ENCODE results near the gene PDE4C. TPM values are rescaled to one million over a fixed set of nuclear protein-coding genes. Genes with fewer than 3 reads are reported as not detected.

Gene PDE4C
- total and polyA plus RNA-seq, 9 of the 15 experiments (the other 6 are each of a cell fraction or from before 2014, with no cell fraction given) = 0.04 to 0.91 (median 0.20) TPM; not detected in 1

DNA sequence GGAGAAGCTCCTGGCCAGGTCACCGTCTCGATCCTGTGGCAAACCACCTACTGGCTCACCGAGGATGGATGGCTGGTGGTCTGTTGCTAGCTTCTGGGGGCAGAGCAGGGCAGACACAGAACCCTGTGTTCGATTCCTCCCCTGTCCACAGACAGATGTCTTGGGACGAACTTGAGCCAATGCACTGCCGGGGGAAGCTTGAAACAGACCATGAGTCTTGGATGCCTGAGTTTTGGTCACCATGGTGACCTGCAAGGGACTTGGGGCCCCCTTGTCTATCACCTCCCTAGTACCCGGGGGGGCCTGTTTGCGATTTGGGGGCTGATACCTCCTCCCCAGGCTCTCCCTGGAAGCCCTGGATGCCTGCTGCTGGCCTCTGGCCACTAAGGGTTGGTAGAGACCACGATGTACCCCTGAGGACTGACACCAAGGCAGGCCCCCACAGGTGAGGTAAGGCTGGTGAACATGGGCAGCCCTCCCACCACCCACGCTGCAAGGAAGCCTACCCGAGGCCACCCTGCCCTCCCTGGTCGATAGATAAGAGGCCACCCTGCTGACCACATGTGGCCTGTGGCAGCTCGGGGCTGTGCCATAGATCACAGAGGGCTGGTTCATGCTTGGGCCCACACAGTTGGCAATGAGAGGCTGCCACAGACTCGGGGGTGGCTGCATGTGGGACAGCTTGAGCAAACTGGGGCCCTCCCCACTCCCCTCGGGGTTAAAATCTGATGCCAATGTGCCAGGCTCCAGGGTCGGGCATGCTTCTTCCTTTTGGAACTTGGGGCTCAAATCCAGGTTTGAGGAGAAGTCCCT lies 37.3 kb upstream of the PDE4C start (continued):
- TF ChIP-seq FOXK1 (CRISPR knock-in tag; IDR thresholded peaks at IDR 0.05; ENCODE audit: borderline replicate concordance) = no peak
- no peak for TF ChIP-seq HCFC1 (IDR thresholded peaks at IDR 0.05; ENCODE audit: low read depth, low read length)
- TF ChIP-seq HEY1 (CRISPR knock-in tag; IDR thresholded peaks at IDR 0.05; ENCODE audit: borderline replicate concordance) = no peak
- no peak for TF ChIP-seq ZNF140 (CRISPR knock-in tag; IDR thresholded peaks at IDR 0.05)
- no peak for TF ChIP-seq TOE1 (IDR thresholded peaks at IDR 0.05; ENCODE audit: borderline replicate concordance)
- TF ChIP-seq TOE1 (CRISPR knock-in tag; IDR thresholded peaks at IDR 0.05; ENCODE audit: borderline replicate concordance, low read depth) = no peak
- TF ChIP-seq PTTG1 (tag; IDR thresholded peaks at IDR 0.05; ENCODE audit: low read depth) = no peak
- TF ChIP-seq, protein P1, sequence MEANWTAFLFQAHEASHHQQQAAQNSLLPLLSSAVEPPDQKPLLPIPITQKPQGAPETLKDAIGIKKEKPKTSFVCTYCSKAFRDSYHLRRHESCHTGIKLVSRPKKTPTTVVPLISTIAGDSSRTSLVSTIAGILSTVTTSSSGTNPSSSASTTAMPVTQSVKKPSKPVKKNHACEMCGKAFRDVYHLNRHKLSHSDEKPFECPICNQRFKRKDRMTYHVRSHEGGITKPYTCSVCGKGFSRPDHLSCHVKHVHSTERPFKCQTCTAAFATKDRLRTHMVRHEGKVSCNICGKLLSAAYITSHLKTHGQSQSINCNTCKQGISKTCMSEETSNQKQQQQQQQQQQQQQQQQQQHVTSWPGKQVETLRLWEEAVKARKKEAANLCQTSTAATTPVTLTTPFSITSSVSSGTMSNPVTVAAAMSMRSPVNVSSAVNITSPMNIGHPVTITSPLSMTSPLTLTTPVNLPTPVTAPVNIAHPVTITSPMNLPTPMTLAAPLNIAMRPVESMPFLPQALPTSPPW (CRISPR knock-in tag; IDR thresholded peaks at IDR 0.05) = peak; percentile 41; the same call in 1 of the 2 replicates
- no peak for TF ChIP-seq SRSF7 (optimal IDR thresholded peaks at IDR 0.05; ENCODE audit: low read depth, low read length)
- no peak for TF ChIP-seq SMAD2 (IDR thresholded peaks at IDR 0.05; ENCODE audit: low read depth, low read length)
- peak; percentile 40; the same call in 1 of the 2 replicates for TF ChIP-seq FOSL1 (tag; conservative IDR thresholded peaks at IDR 0.05)
- TF ChIP-seq, protein P2, sequence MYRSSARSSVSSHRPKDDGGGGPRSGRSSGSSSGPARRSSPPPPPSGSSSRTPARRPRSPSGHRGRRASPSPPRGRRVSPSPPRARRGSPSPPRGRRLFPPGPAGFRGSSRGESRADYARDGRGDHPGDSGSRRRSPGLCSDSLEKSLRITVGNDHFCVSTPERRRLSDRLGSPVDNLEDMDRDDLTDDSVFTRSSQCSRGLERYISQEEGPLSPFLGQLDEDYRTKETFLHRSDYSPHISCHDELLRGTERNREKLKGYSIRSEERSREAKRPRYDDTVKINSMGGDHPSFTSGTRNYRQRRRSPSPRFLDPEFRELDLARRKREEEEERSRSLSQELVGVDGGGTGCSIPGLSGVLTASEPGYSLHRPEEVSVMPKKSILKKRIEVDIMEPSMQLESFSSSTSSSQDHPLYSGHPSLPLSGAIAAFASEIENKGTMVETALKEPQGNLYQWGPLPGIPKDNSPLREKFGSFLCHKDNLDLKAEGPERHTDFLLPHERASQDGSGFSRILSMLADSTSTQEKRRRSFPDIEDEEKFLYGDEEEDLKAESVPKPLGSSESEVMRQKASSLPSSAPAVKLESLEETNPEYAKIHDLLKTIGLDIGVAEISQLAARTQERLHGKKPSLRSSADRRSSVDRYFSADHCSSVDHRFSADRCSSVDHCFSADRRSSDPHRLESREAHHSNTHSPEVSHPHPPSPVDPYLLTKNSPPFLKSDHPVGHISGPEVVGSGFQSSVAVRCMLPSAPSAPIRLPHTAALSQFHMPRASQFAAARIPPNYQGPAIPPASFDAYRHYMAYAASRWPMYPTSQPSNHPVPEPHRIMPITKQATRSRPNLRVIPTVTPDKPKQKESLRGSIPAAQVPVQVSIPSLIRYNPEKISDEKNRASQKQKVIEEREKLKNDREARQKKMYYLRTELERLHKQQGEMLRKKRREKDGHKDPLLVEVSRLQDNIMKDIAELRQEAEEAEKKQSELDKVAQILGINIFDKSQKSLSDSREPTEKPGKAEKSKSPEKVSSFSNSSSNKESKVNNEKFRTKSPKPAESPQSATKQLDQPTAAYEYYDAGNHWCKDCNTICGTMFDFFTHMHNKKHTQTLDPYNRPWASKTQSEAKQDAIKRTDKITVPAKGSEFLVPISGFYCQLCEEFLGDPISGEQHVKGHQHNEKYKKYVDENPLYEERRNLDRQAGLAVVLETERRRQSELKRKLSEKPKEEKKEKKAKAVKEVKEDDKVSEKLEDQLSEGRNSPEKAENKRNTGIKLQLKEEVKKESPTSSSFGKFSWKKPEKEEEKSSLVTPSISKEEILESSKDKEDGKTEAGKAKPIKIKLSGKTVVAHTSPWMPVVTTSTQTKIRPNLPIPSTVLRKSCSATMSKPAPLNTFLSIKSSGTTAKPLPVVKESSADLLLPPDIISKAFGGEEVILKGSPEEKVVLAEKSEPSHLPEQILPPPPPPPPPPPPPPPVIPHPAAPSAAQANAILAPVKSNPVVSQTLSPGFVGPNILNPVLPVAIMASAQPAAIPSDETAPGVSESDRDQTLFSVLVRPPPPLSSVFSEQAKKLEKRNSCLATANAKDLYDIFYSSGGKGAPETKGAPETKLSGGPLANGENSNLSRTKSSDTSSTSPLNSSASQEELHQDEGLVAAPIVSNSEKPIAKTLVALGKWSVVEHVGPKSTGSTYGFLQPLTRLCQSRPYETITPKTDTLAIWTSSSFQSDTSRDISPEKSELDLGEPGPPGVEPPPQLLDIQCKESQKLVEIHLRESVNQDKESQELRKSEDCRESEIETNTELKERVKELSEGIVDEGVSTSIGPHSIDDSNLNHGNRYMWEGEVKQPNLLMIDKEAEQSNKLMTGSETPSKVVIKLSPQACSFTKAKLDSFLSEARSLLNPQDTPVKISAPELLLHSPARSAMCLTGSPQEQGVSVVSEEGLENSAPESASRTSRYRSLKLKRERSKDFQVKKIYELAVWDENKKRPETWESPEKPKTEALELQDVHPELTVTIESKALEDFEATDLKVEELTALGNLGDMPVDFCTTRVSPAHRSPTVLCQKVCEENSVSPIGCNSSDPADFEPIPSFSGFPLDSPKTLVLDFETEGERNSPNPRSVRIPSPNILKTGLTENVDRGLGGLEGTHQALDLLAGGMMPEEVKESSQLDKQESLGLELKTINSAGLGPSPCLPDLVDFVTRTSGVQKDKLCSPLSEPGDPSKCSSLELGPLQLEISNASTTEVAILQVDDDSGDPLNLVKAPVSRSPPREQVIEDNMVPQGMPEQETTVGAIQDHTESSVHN (IDR thresholded peaks at IDR 0.05; ENCODE audit: borderline replicate concordance in 1 of 2, low read depth in 1 of 2) = no peak
- TF ChIP-seq, protein P3, sequence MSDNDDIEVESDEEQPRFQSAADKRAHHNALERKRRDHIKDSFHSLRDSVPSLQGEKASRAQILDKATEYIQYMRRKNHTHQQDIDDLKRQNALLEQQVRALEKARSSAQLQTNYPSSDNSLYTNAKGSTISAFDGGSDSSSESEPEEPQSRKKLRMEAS (CRISPR knock-in tag; IDR thresholded peaks at IDR 0.05) = no peak; the same call in 1 of the 2 replicates
- peak; percentile 17; the same call in 1 of the 2 replicates for TF ChIP-seq ZNF589 (CRISPR knock-in tag; IDR thresholded peaks at IDR 0.05; ENCODE audit: low read depth)
